ENCODE data around the gene FCER1G.
A peak's percentile ranks its signal among the peaks of the same experiment; 100 is the strongest.

The FCER1G gene

GRCh38 chr1:161225534-161226319 is 10.6 kb downstream of the FCER1G start, which contains the start of gene TOMM40L:
Gene TOMM40L, plus strand, starts transcription at chr1:161226060. Its CDS starts 430 bp downstream, at chr1:161226490.
- Histone ChIP-seq H3K36me3 (ENCODE audit: control insufficient read depth in 2 of 2, insufficient read depth in 1 of 2, low read length in 2 of 2) (peaks cover 0 to 29% of the 10 kb centered on the region in 2 experiments; a peak in 1 of 3 replicates), H3K27ac (ENCODE audit: extremely low read depth, low read depth, low read length) (peak within 1 kb of the TSS; percentile 26; the same call in 1 of the 2 replicates), H3K4me3 (ENCODE audit: low read depth, low read length) (peak within 1 kb of the TSS; percentile 84), H3K9me3 (ENCODE audit: control insufficient read depth, insufficient read depth, low read depth, low read length) (no peaks in the 10 kb centered on the region), H3K4me1 (ENCODE audit: control insufficient read depth, insufficient read depth, low read length) (peaks cover 4% of the 10 kb centered on the region; the same call in 1 of the 2 replicates)
- ChIA-PET POLR2A (interaction anchor here (0.6 to 1.7 kb wide), 19 partner anchors 10 to 205 kb away, joined by 3 to 22 read pairs (median 5); partner anchors contain the start of genes ADAMTS4, B4GALT3, DEDD and F11R), CTCF (interaction anchor here (0.6 to 9.7 kb wide), 34 partner anchors 9 to 216 kb away, joined by 3 to 146 read pairs (median 7); partner anchors contain the start of genes FCER1G, NDUFS2, NR1I3 and PCP4L1)
- TF ChIP-seq ZNF544 (tag by site-specific recombination; IDR thresholded peaks at IDR 0.05) = no peak
- no peak for TF ChIP-seq KLF10 (tag by site-specific recombination; IDR thresholded peaks at IDR 0.05)
- TF ChIP-seq ZNF560 (tag by site-specific recombination; IDR thresholded peaks at IDR 0.05; ENCODE audit: borderline replicate concordance) = no peak
- TF ChIP-seq ZSCAN23 (tag by site-specific recombination; IDR thresholded peaks at IDR 0.05) = 0 out of 2 replicates have a peak, but pooled peaks have one; percentile 54
- no peak for TF ChIP-seq ZNF426 (tag by site-specific recombination; IDR thresholded peaks at IDR 0.05)
- TF ChIP-seq ZNF600 (tag by site-specific recombination; IDR thresholded peaks at IDR 0.05) = no peak
- TF ChIP-seq ZNF837 (tag by site-specific recombination; IDR thresholded peaks at IDR 0.05) = no peak
- TF ChIP-seq SP7 (tag by site-specific recombination; IDR thresholded peaks at IDR 0.05) = peak; percentile 60
- no peak for TF ChIP-seq HOXD13 (CRISPR knock-in tag; IDR thresholded peaks at IDR 0.05; ENCODE audit: borderline replicate concordance)
- no peak for TF ChIP-seq ZNF18 (tag by site-specific recombination; IDR thresholded peaks at IDR 0.05)
- TF ChIP-seq ZSCAN30 (tag by site-specific recombination; IDR thresholded peaks at IDR 0.05) = peak; percentile 10; the same call in 1 of the 2 replicates
- TF ChIP-seq ZNF324 (tag by site-specific recombination; IDR thresholded peaks at IDR 0.05) = no peak
- no peak for TF ChIP-seq ZNF174 (tag by site-specific recombination; IDR thresholded peaks at IDR 0.05)
- peak; percentile 76 for TF ChIP-seq IKZF3 (tag by site-specific recombination; IDR thresholded peaks at IDR 0.05)
- TF ChIP-seq ZNF660 (tag by site-specific recombination; IDR thresholded peaks at IDR 0.05) = peak; percentile 78; the same call in 1 of the 2 replicates
- TF ChIP-seq, protein P1, sequence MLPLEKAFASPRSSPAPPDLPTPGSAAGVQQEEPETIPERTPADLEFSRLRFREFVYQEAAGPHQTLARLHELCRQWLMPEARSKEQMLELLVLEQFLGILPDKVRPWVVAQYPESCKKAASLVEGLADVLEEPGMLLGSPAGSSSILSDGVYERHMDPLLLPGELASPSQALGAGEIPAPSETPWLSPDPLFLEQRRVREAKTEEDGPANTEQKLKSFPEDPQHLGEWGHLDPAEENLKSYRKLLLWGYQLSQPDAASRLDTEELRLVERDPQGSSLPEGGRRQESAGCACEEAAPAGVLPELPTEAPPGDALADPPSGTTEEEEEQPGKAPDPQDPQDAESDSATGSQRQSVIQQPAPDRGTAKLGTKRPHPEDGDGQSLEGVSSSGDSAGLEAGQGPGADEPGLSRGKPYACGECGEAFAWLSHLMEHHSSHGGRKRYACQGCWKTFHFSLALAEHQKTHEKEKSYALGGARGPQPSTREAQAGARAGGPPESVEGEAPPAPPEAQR (tag by site-specific recombination; IDR thresholded peaks at IDR 0.05) = peak; percentile 62; the same call in 1 of the 2 replicates
- peak; percentile 97 for TF ChIP-seq PATZ1 (tag by site-specific recombination; IDR thresholded peaks at IDR 0.05)
- TF ChIP-seq ZNF2 (tag by site-specific recombination; IDR thresholded peaks at IDR 0.05) = peak; percentile 69; the same call in 1 of the 2 replicates
- TF ChIP-seq KLF7 (tag by site-specific recombination; IDR thresholded peaks at IDR 0.05; ENCODE audit: borderline replicate concordance) = 0 out of 2 replicates have a peak, but pooled peaks have one; percentile 50
- peak; percentile 74 for TF ChIP-seq ZNF398 (tag by site-specific recombination; IDR thresholded peaks at IDR 0.05)
- TF ChIP-seq, protein P2, sequence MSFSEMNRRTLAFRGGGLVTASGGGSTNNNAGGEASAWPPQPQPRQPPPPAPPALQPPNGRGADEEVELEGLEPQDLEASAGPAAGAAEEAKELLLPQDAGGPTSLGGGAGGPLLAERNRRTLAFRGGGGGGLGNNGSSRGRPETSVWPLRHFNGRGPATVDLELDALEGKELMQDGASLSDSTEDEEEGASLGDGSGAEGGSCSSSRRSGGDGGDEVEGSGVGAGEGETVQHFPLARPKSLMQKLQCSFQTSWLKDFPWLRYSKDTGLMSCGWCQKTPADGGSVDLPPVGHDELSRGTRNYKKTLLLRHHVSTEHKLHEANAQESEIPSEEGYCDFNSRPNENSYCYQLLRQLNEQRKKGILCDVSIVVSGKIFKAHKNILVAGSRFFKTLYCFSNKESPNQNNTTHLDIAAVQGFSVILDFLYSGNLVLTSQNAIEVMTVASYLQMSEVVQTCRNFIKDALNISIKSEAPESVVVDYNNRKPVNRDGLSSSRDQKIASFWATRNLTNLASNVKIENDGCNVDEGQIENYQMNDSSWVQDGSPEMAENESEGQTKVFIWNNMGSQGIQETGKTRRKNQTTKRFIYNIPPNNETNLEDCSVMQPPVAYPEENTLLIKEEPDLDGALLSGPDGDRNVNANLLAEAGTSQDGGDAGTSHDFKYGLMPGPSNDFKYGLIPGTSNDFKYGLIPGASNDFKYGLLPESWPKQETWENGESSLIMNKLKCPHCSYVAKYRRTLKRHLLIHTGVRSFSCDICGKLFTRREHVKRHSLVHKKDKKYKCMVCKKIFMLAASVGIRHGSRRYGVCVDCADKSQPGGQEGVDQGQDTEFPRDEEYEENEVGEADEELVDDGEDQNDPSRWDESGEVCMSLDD (tag by site-specific recombination; IDR thresholded peaks at IDR 0.05) = peak; percentile 90
- peak; percentile 51; the same call in 1 of the 2 replicates for TF ChIP-seq ZBTB7A (tag by site-specific recombination; IDR thresholded peaks at IDR 0.05; ENCODE audit: low read depth)
- no peak for TF ChIP-seq ZNF670 (tag by site-specific recombination; IDR thresholded peaks at IDR 0.05; ENCODE audit: low read depth)
- TF ChIP-seq ZFP69B (tag by site-specific recombination; IDR thresholded peaks at IDR 0.05) = peak; percentile 76; the same call in 1 of the 2 replicates
- TF ChIP-seq ZNF558 (tag by site-specific recombination; IDR thresholded peaks at IDR 0.05) = 0 out of 2 replicates have a peak, but pooled peaks have one; percentile 46
- 0 out of 2 replicates have a peak, but pooled peaks have one; percentile 20 for TF ChIP-seq ZFHX2 (tag by site-specific recombination; conservative IDR thresholded peaks at IDR 0.05)
- TF ChIP-seq ZNF768 (tag by site-specific recombination; IDR thresholded peaks at IDR 0.05) = no peak
